Uterus (tissue), 2 donors: Measurements from ENCODE around the gene SHC1.

ENCODE experiments used
- POLR2A ChIP-seq, 2 donors: fragments of 450-650 bp; IDR thresholded peaks; one replicate each; pipeline ENCODE4 v1.6.1; 2016; ENCODE audit warnings: antibody characterized with exemption in 2 of 2, mild to moderate bottlenecking in 1 of 2, moderate library complexity in 1 of 2
- TF ChIP-seq, protein P1 (sequence below), 4 experiments: fragments of 200-600 bp in 2 of 4; fragments of 450-650 bp in 2 of 4; sonication (generic) in 2 of 4; IDR thresholded peaks; one replicate each; pipeline ENCODE4 v1.5.1; 2016 to 2019; ENCODE audit warnings: antibody characterized with exemption in 4 of 4, mild to moderate bottlenecking in 2 of 4, moderate library complexity in 1 of 4

DNA sequence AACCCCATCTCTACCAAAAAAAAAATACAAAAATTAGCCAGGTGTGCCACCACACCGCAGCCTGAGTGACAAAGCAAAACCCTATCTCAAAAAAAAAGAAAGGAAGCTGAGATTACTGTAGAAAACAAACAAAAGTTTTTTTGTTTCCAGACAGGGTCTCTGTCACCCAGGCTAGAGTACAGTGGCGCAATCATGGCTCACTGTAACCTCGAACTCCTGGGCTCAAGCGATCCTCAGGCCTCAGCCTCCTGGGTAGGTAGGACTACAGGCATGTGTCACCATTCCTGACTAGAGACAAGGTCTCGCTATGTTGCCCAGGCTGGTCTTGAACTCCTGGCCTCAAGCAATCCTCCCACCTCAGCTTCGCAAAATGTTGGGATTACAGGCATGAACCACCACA lies 6.2 kb downstream of the SHC1 start:
- TF ChIP-seq, protein P1, sequence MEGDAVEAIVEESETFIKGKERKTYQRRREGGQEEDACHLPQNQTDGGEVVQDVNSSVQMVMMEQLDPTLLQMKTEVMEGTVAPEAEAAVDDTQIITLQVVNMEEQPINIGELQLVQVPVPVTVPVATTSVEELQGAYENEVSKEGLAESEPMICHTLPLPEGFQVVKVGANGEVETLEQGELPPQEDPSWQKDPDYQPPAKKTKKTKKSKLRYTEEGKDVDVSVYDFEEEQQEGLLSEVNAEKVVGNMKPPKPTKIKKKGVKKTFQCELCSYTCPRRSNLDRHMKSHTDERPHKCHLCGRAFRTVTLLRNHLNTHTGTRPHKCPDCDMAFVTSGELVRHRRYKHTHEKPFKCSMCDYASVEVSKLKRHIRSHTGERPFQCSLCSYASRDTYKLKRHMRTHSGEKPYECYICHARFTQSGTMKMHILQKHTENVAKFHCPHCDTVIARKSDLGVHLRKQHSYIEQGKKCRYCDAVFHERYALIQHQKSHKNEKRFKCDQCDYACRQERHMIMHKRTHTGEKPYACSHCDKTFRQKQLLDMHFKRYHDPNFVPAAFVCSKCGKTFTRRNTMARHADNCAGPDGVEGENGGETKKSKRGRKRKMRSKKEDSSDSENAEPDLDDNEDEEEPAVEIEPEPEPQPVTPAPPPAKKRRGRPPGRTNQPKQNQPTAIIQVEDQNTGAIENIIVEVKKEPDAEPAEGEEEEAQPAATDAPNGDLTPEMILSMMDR (IDR thresholded peaks at IDR 0.05): no peak
- no peak for TF ChIP-seq POLR2A (IDR thresholded peaks at IDR 0.05)
